WERI-Rb-1 (cell line): ENCODE results near the gene YY1.
A peak's percentile ranks its signal among the peaks of the same experiment; 100 is the strongest.
"Not testable (repeated sequence)": the region's sequence is repeated elsewhere in the genome, so short reads cannot be mapped to it uniquely, and the experiment has no call there.

ENCODE experiments used
- DNase-seq: peaks from one replicate; pipeline ENCODE4 v3.0.0-alpha.2; 2020
- H3K27ac ChIP-seq: fragments of 250-450 bp; sonication (Bioruptor Pico); 2 replicates; pipeline ENCODE4 v1.5.1; 2020; ENCODE audit warnings: mild to moderate bottlenecking, moderate library complexity
- H3K27me3 ChIP-seq: fragments of 250-450 bp; sonication (Bioruptor Pico); 2 replicates; pipeline ENCODE4 v1.5.1; 2021; ENCODE audit warnings: mild to moderate bottlenecking, low read depth, moderate library complexity; ENCODE audit not compliant: insufficient read depth, severe bottlenecking
- H3K36me3 ChIP-seq: fragments of 250-450 bp; sonication (Bioruptor Pico); 2 replicates; pipeline ENCODE4 v1.5.1; 2020; ENCODE audit warnings: mild to moderate bottlenecking, moderate library complexity
- H3K4me3 ChIP-seq: 2 replicates; pipeline ENCODE4 v1.5.1; 2011; ENCODE audit warnings: low read depth, mild to moderate bottlenecking, control low read depth, low read length
- H3K9me3 ChIP-seq: fragments of 250-450 bp; sonication (Bioruptor Pico); 2 replicates; pipeline ENCODE4 v1.5.1; 2021; ENCODE audit warnings: mild to moderate bottlenecking, moderate library complexity; ENCODE audit not compliant: severe bottlenecking
- TF ChIP-seq, protein P1 (sequence below): IDR thresholded peaks from 2 replicates; pipeline ENCODE4 v1.5.1; 2011; ENCODE audit warnings: low read depth, mild to moderate bottlenecking, control low read depth, inconsistent platforms, low read length

YY1 gene

DNA sequence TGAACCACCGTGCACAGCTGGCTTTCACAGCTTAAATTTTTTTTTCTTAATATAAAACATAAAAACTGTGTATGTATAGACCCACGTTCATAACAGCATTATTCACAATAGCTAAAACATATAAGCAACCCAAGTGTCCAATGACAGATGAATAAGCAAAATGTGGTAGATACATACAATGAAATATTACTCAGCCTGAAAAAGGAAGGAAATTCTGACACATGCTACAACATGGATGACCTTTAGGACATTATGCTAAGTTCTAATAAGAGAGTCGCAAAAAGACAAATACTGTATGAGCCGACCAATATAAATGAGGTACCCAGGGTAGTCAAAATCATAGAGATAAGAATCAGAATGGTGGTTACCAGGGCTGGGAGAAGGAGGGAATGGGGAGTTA lies 13.8 kb upstream of the YY1 start:
- Histone ChIP-seq H3K27me3 (no peaks in the 10 kb centered on the region), H3K36me3 (peaks cover 12% of the 10 kb centered on the region), H3K27ac (no peak overlapping the region), H3K4me3 (no peak overlapping the region), H3K9me3 (no peaks in the 10 kb centered on the region)
- DNase-seq, result no peak
- TF ChIP-seq, protein P1, sequence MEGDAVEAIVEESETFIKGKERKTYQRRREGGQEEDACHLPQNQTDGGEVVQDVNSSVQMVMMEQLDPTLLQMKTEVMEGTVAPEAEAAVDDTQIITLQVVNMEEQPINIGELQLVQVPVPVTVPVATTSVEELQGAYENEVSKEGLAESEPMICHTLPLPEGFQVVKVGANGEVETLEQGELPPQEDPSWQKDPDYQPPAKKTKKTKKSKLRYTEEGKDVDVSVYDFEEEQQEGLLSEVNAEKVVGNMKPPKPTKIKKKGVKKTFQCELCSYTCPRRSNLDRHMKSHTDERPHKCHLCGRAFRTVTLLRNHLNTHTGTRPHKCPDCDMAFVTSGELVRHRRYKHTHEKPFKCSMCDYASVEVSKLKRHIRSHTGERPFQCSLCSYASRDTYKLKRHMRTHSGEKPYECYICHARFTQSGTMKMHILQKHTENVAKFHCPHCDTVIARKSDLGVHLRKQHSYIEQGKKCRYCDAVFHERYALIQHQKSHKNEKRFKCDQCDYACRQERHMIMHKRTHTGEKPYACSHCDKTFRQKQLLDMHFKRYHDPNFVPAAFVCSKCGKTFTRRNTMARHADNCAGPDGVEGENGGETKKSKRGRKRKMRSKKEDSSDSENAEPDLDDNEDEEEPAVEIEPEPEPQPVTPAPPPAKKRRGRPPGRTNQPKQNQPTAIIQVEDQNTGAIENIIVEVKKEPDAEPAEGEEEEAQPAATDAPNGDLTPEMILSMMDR, result no peak

DNA sequence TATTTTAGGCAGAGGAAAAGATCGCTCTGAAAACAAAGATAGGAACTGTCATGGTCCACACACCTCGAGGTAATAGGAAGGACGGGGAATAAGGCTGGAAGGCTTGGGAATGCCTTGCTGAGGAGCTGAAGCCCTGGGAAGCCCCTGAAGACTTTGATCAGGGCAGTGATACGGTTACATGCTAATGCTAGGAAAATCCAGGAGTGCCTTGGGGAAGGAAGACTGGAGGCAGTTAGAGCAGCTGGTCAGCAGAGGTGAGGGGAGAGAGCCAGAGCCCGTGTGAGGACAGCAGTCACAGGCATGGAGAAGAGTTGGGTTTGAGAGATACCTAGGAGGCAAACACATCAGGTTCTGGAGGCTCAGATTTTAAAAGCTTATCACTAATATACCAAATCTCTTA lies 8.6 kb upstream of the YY1 start:
- peak; percentile 28 for DNase-seq
- Histone ChIP-seq H3K36me3 (peaks cover 44% of the 10 kb centered on the region), H3K27me3 (no peaks in the 10 kb centered on the region), H3K27ac (no peak overlapping the region), H3K9me3 (no peaks in the 10 kb centered on the region), H3K4me3 (no peak overlapping the region)
- TF ChIP-seq, protein P1, result no peak

DNA sequence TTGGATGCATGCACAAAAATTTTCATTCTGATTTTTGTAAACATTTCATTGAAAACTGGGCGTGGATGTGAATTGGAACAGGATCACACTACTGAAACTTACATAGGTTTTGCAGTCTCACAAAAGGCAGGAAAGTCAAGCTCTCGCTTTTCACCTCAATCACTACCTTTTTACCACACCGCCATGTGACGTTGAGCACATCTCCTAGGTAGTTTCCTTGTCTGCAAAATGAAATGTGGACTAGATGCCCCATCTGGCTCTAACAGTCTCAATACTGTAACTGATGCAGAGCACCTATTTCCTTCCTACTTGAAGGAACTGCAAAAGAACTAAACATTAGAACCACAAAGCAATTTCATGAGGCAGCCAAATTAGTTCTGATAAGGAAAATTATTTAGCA lies 4.4 kb upstream of the YY1 start:
- TF ChIP-seq, protein P1, result no peak
- peaks cover 55% of the 10 kb centered on the region for H3K36me3 ChIP-seq
- no peak overlapping the region for H3K27ac ChIP-seq
- H3K4me3 ChIP-seq, result no peak overlapping the region
- H3K9me3 ChIP-seq, result no peaks in the 10 kb centered on the region
- DNase-seq, result no peak
- no peaks in the 10 kb centered on the region for H3K27me3 ChIP-seq

DNA sequence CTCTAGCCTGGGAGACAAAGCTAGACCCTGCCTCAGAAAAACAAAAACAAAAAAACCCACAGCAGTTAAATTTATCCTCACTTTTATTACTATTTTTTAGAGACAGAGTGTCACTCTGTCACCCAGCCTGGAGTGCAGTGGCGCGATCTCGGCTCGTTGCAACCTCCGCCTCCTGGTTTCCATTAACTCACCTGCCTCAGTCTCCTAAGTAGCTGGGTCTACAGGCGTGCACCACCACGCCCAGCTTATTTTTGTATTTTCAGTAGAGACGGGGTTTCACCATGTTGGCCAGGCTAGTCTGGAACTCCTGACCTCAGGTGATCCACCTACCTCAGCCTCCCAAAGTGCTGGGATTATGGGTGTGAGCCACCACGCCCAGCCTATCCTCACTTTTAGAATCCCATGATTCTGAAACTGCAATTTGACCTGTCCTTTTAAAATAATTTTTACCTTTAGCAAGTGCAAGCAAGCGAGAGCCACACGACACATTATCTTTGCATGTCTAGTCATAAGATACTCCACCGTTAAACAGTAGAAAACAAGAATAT lies 2.6 kb upstream of the YY1 start:
- not testable (repeated sequence) for H3K9me3 ChIP-seq, H3K4me3 ChIP-seq, H3K27me3 ChIP-seq, H3K27ac ChIP-seq, DNase-seq
- peaks cover 42% of the 10 kb centered on the region for H3K36me3 ChIP-seq

DNA sequence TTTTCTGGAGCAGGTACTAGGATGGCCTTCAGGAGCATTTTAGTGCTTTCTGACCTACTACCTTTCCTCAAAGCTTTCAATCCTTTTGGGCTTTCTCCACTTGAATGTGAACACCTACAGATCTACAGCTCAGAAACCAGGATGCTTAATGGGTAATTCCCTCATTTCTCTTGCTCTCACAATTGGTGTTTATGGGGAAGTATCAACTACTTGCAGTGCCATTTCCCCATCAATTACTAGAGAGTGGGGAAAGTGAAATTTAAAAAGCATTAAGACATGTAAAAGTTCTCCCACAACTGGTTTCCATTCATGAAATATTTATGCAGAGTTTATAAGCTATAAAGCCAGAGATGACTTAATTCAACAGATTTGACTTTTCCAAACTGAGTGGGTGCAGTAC lies 2.1 kb upstream of the YY1 start:
- TF ChIP-seq, protein P1, result no peak
- H3K4me3 ChIP-seq, result peak overlapping the region; percentile 71
- peaks cover 37% of the 10 kb centered on the region for H3K36me3 ChIP-seq
- DNase-seq, result no peak
- no peaks in the 10 kb centered on the region for H3K9me3 ChIP-seq
- H3K27ac ChIP-seq, result peak overlapping the region; percentile 92
- no peaks in the 10 kb centered on the region for H3K27me3 ChIP-seq

DNA sequence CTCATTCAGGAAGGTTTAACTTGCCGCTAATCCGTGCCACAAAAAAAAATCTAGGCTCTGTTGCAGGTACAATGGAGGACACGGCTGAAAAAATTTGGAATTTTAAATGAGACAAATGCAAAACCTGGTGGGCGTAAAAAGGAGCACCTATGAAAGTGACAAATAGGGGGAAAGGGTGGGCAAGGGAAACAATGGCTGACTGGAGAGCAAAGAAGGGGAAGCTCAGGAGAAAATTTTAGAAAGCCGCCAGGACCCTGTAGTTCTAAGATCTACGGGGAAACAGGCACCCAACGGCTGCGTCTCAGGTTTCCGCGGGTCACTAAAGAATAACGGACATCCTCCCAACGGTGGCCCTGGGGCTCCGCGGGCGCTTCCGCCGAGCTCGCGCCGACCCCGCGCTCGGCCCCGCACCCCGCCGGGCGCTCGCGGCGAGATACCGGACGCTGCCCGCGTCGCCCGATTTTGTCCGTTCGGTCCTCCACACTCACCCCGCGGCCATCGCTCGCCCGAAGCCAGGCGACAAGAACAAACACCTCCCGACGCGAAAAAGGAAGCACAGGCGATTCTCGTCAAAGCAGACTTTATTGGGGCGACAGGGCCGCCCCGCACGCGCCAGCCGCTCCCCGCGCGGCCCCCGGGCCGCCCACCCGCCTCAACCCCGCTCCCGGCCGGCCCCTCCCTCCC lies 1.1 kb upstream of the YY1 start:
- H3K36me3 ChIP-seq, result peaks cover 34% of the 10 kb centered on the region
- no peaks in the 10 kb centered on the region for H3K27me3 ChIP-seq
- peak; percentile 26 for DNase-seq

More for the DNA sequence above, 1.1 kb upstream of the YY1 start:
- H3K27ac ChIP-seq, result peak overlapping the region; percentile 92
- TF ChIP-seq, protein P1, result no peak
- peak overlapping the region; percentile 71 for H3K4me3 ChIP-seq
- no peaks in the 10 kb centered on the region for H3K9me3 ChIP-seq
